ENCODE measurements around the gene WIPF1.

The WIPF1 gene

DNA sequence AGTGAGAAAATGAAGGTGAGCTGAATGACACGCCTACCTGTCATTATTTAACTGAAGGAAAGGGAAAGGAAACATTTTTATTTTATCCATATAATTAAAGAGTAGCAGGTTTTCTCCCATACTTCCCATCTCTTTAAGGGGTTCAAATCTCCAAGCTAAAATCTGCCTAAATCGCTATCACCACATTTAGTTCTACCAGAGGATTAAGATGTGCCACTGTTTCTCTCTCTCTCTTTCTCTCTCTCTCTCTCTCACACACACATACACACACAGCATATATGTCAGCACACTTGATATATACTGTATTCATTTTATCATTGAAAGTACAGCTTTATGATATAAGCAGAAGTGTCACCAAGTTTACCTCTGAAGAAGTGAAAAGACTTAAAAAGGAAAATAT lies 3.1 kb downstream of the WIPF1 start:
- no peak for DNase-seq

DNA sequence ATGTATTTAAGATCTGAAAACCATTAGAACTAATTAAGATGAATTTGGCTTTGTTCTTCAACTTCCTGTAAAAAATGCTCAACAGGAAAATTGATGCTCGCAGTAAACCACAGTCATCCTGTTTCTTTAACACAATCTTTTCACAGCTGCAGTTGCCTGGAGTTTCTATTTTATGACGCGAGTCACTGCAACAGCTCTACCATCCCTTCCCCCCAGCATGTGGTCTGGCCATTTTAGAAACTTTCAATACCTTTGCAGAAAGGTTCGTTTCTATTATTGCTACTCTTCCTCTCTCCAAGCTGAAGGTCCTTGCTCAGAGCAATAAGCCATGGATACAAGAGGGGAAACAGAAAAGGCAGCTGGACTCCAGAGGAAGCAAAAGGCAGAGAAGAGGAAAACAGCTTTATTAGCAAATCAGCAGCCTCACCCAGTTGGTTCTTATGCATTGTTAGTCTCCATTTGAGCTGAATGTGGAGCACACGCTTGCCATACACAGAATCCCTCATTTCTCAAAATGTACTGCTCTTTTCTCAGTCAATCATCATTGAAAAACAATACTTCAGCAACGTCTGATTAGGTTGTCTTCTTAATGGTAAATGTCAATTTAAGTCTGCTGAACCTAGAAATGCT lies 3.9 kb downstream of the WIPF1 start:
- no peak for DNase-seq

DNA sequence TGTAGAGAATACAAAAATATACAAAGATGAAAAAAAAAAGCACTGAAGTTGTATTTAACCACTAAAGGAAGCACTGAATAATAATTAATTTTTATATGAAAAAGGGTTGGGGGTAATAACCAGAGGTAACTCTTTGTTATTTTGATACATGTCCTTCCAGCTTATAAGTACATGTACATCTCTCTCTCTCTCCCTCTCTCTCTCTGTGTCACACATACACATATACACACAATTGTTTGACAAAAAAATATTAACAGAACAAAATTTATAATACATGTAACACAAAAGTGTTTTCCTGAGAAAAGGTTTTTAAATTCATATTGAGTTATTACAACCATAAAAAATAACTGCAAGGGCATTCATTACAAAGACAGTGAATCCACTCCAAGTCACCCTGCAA lies 4.6 kb downstream of the WIPF1 start:
- no peak for DNase-seq

DNA sequence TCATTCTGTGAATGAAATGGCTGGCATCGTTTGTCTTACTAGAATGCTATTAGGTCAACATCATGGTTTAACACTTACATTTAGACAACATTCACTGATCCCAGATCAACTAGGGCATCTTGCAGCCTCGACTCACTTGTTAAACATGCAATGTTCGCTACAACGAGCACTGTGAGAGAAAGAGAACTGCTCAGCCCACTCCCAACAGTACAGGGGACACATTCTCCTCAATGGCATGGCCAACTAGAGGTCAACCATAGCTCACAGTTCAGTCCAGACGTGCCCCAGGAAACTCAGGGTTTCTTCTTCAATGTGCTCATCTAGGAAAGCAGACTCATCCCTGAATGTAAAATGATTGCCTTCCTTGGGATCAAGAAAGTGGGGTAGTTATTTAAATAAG lies 5.9 kb downstream of the WIPF1 start:
- DNase-seq = no peak

DNA sequence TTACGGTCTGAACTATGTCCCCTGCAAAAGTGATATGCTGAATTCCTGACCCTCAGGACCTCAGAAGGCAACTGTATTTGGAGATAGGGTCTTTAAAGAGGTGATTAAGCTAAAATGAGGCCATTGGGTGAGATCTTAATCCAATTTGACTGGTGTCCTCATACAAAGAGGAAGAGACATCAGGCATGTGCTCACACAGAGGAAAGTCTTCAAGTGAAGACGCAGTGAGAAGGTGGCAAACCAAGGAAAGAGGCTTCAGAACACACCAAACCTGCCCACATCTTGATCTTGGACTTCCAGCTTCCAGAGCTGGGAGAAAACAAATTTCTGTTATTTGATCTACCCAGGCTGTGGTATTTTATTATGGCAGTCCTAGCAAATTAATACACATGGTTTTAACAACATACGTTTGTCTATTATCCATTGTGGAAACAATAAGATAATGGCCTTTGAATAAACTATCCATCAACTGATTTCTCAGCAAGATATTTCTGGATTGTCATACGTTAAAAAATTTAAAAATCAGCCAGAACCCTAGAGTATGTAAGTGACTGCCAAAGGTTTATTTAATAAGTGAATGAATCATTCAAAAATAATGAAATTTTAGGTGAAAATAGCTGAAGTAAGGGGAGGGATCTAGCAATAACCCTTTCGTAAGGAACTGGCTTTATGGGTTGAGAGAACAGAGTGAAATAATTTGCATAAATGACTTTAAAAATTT lies 6.5 kb downstream of the WIPF1 start:
- no peak for DNase-seq

DNA sequence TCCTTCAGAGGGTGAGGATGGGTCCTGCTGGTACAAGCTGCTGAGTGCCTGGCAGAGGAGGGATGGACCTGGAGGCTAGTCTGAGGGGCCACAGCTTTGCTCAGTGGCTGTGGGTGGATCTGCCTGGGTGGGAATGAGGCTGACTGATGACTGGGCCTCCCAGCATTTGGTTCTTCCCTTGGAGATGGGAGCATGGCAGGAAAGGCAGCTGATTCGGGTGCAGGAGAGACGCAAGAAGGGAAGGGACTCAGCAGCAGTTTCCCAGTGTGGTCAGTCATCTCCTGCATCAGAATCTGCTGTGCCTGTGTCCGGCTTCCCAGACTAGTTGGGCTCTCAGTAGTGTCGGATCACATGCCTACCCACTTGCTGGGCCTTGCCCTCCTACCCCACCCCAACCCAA lies 7.3 kb downstream of the WIPF1 start:
- DNase-seq = no peak

DNA sequence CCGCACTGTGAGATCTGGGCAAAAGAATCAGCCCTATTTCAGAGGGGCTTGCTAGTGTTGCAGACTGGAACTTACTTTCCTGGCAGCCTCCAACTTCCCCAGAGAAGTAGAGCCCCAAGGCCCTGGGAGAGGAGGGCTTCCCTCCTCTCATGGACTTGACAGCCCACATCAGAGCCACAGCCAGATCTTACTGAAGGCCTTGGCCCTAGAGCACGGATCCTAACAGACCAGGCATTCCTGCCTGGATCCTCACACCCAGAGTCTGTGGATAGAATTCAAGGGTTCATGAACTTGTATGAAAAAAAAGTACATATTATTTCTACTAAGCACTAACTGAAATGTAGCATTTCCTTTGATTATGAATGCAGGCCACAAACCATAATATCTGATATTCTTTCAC lies 8.3 kb downstream of the WIPF1 start:
- no peak for DNase-seq

DNA sequence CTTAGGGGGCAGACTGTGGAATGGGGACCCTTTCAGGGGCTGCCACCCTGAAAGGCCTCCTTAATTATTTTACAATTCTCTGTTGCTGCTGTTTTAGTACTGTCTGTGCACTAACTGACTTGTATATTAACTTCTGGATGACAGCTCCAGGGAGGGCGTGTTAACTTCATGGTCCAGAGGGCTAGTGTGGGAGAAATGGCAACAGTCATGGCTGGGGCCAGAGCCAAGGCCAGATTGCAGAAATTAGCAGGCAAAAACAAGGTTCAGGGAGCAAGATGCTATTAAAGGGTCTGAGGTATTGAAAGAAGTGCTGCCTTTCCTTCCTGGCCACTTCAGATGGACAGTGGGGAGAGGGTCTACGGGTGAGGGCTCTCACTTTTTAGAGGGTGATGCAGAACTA lies 9.1 kb downstream of the WIPF1 start:
- no peak for DNase-seq

DNA sequence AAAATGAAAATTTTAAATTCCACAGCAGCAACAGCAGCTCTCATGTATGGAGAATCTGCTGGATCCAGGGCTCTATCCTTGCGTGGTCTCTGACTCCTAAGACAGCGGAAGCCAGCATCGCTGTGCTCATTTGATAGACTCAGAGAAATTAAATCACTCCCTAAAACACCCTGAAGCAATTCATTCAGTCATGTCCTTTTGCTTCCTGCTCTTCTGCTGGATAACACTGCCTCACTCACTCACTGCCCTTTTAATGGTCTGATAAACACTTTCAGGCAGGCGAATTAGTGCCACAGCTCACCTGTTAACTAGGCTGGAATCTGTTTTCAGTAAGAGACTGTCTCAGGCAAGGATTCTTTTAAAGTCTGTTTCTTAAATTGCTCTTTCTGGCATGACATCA lies 10.0 kb downstream of the WIPF1 start:
- DNase-seq = no peak

DNA sequence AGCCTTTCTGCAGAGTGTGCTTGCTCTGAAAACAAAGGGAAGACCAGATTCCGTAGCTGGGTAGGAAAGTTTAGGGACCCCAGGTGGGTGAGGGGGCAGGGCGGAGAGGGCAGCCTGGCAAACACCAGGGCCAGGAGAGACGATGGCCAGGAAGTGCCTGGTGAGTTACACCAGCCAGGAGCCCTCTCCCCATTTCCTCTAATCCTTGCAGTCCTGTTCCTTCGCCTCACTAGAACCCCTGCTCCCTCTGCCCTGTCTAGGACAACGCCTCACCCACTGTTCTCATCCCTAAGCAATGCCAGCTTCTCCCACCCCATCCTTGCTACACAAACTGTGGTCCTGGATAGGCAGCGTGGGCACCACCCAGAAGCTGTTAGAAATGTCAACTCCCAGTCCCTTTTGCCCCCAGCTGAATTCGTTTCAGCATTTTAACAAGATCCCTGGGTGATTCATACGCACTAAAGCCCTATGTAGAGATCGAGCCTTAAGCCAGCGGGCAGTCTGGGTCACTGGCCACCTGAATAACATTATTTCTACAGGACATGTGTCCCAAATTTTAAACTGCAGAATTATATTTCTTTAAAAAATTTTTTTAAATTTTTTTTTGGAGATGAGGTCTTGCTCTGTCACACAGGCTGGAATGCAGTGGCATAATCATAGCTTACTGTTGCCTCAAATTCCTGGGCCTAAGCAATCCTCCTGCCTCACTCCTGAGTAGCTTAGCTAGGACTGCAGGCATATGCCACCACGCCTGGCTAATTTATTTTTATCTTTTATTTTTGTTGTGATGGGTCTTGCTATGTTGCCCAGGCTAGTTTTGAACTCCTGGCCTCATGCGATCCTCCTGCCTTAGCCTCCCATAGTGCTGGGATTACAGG lies 10.9 kb downstream of the WIPF1 start:
- DNase-seq = no peak

DNA sequence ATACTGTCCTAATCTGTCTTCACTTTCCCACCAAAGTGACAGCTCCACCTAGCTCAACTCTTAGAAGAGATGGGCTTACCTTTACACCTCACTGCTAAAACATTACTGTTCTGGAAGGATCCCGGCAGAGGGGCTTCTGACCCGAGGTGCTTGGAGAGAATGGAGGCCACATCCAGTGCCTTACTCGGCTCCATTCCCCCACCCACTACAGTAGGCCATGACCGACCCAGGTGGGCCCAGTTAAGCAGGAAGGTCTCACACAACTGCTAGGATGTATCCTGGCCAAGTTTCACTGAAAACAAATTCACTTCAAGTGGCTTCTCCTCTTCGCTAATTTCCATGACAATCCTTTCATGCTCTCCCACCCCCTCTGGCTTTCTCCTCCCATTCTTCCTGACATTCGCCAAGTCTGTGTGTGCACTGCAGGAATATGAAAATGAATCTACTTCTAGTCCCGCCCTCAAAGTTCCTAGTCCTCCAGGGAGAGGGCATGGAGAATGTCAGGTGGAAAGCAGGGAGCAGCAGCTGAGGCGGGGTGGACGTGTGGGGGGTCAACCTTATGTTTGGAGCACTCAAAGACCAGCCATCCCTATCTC lies 11.8 kb downstream of the WIPF1 start:
- no peak for DNase-seq

DNA sequence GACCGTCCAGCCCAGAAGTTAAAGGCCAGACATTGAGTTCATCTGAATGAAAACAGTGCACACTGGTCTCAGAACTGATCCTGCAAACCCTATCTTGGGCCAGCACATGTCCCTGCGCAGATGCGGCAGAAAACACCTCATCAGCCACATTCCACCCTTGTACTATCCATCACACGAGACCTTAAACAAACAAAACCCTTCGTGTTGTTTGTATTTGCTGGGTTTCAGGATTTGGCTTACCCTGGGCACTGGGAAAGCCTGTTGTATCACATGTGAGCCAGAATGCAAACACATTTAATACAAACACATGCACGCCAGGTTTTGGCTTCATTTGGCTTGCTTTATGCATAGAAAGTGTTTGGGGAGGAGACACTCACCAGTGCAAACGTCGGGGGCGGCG lies 12.5 kb downstream of the WIPF1 start:
- DNase-seq = no peak

DNA sequence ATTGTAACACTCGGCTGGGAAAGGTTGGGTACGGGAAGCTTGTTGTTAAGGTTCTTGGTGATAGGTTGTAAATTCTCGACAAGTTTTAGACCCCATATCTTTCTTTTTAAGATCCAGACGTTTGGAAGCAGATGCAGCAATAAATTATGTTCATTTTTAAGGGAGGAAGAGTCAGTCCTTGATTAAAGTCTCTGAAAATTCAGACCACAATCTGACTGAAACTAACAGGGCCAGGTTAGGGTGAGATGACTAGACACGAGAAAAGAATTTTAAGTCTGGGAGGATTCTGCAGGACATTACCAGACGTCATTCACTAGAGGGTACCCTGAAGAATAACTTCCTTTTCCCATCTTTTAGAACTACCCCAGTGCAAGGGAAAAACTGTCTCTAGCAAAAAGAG lies 16.1 kb downstream of the WIPF1 start:
- DNase-seq = no peak

DNA sequence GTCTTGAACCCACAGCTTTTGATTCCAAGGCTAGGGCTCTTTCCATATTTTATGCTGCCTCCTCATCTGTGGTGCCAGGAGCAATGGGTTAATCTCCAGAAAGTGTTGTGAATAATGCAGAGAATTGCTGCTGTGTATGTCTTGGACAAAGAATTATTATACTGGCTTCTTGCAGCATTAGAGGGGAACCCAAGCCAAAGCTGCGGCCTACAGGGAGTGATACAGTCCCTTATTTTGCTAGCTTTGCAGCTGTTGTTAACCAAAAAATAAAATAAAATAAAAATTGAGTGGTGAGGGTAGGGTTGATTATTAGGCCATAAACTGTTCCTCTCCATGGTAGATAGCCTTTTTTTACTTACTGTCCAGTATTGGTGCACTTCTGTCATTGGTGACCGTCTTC lies 16.7 kb downstream of the WIPF1 start:
- DNase-seq = no peak

DNA sequence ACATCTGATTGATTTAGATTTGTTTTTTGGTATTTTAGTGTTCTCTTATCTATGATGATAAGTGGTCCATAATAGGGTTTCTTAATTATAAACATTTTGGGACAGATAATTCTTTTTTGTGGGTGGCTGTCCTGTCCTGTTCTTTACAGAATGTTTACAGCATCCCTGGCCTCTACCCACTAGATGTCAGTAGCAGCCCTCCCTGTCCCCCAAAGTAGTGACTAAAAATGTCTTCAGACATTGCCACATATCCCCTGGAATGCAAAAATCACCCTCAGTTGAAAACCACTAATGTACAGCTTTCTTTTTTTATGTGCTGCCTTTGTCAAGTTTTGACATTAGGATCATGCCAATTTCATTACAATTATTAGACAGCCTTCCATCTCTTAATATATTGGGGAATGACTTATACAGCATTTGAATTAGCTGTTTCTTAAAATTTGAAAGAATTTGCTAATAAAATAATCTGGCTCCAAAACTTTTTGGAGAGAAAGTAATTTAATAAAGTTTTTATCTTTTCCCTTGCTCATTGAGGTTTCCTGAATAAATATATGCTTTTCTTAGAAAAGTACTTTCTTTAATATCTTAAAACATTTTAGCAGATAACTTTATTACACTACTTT lies 19.5 kb downstream of the WIPF1 start:
- no peak for DNase-seq

DNA sequence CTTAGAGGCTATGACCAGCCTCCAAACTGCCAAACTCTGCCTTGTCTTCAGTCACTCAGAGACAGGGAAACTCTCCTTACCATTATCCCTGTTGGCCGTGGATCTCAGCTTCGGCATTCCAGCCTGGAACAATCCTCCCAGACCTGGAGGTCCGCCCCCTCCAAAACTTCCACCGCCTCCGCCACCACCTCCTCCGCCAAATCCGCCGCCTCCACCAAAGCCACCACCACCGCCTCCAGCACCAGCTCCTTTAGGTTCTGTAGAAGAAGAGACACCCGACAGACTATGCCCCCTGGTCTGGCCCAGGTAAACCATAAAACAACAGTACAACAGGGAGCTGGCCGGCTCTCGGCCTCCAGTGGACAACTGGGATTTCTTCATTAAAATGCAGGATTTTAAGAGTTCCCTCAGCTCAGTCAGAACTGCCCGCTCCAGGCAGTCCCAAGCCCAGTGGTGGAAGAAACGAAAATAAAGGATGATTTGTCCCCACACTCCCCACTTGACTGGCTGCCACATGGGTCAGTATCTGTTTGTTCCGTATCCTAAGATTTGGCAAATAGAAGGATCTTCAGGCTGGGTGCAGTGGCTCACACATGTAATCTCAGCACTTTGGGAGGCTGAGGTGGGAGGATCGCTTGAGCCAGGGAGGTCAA lies 22.4 kb downstream of the WIPF1 start:
- DNase-seq = no peak

DNA sequence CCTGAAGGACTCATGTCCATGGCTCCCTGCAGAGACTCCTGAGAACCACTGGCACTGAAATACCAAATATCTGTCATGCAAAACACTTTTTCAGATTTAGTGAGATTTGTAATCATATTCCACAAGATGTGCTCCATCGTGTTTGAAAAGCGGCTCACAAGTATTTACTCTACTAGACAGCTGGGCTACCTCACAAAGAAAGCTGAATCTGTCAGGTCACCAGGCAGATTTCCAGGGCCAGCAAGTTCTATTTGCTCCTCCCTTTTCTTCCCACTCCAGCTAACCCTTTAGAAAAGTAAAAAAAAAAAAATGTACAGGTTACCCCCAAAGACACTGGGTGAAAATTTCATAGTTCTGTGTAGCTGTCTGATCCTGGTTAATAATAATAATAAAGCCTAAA lies 22.9 kb downstream of the WIPF1 start:
- no peak for DNase-seq

DNA sequence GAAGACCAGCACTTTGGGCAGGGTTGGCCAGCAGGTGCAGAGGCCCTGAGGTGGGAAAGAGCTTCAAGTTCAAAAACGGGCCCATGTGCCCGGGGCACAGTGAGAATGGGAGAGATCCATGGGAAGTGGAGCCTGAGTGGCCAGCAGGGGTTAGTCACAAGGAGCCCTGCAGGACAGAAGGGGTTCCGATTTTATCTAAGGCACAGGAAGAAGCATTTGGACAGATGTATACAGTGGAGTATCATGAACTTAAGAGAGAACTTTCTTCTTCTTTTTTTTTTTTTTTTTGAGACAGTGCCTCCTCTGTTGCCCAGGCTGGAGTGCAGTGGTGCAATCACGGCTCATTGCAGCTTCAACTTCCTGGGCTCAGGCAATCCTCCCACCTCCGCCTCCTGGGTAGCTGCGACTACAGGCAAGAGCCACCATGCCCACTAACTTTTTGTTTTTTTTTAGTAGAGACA lies 24.0 kb downstream of the WIPF1 start:
- DNase-seq = no peak

DNA sequence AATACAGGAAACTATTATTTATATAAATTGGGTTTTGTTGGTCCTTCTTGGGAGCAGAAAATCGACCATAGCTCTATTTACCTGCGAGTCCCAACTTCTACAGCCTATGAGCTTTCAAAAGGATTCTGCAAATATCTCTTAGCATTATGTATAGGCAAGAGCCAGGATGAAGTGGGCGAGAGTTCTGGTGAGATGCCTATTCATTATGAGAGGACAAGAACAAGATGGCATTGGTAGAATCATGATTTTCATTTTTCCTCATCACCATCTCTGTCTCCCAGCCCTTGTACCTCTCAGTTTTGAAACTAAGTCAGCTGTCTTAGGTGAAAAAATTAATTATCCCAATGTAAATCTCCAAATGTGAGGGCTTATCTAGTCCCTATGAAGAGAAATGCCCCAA lies 25.0 kb downstream of the WIPF1 start:
- no peak for DNase-seq

DNA sequence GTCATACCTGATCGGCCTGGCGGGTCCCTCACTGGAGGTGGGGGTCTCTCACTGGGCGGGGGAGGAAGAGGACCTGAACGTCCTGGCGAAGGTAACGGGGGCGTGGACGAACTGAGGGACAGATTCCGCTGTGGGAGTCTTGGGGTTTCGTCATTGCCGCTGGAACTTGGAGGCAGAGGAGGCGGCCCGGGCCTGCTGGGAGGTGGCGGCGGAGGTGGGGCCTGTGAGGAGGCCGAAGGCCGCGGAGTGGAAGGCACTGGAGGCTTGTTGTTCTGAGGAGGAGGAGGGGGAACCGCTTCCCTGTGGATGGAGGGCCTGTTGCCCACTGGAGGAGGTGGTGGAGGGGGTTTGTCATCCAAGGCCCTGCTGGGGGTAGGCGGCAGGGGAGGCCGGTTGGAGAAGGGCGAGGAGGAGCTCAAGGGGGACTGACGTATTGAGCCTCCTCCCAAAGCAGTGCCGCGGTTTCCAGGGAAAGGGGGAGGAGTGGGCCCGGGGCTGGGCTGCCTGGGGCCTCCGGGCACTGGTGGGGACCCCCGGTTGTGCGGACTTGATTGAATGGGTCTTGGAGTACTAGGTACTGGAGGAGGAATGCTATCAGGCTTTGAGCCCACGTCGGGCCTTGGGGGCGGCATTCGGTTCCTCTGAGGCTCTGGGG lies 25.8 kb downstream of the WIPF1 start:
- no peak for DNase-seq

DNA sequence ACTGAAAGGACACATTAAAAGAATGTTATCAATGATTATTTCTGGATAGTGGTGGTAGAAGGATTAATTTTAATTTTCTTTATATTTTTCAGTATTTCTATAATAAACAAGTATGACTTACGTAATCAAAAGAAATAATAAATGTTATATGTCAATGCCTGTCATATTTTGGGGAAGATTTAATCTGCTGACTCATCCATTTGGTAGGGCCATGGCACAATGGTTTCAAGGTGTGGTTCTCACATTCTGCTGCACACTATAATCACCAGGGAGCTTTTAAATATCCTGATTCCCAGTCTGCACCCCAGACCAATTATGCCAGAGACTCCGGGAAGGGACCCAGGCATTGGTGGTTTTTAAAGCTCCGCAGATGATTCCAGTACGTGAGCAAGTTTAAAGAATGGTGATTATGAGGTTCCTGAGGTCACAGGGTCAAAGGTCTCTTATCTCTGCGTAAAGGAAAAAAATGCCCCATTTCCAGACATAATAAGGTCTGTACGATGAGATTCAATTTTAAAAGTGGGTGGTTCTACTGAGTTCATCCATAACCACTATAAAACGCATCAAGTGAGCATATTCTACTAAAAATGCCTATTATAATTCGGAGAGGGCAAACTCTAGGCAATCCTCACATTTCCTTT lies 27.2 kb downstream of the WIPF1 start:
- no peak for DNase-seq

DNA sequence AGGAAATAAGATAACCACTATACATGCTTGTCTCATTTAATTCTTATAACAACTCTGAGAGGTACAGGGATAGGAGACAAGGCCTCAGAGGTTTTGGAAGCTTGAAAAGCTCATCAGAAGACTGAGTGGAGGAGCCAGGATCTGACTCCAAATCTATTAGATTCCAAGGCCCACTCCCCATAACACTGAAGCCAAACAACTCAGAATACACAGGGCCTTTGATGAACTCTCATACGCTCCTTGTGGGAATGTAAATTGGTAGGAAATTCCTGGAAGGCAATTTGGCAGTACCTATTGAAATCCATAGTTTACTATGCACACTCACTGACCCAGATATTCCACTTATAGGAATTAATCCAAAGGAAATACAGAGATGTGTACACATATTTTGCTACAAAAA lies 27.9 kb downstream of the WIPF1 start:
- DNase-seq = no peak
